GM21619 (cell line): ENCODE results near the gene HUS1B.

Source experiments
- ATAC-seq: cut with Tn5 transposase; IDR thresholded peaks from one replicate; pipeline ENCODE4 v1.9.1; 2021; ENCODE audit not compliant: unreplicated experiment

Gene HUS1B

GRCh38 chr6:624979-625378 lies 31.9 kb downstream of the HUS1B start:
- ATAC-seq = no peak

- ATAC-seq = no peak
These were observed 34.4 kb downstream of the HUS1B start for GRCh38 chr6:622462-622861.

- no peak for ATAC-seq
These were observed 35.0 kb downstream of the HUS1B start for GRCh38 chr6:621931-622330.

DNA sequence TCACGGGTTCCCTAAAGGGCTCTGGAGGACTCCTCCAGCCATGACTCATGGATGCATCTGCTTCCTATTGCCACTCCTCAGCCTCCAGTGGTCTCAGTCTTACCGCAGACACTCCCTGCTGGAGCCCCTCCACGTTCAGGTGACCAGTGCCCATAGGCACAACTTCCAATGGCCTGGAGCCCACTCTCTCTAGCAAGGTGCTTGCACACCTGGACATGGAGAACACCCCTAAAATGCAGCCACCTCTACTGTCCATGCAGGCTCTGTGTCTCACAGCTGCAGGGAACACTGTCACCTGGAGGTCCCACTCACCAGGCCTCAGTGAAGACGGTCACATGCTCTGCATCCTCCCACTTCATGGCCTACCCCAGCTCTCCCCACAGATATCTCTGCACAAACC lies 36.0 kb downstream of the HUS1B start:
- no peak for ATAC-seq

DNA sequence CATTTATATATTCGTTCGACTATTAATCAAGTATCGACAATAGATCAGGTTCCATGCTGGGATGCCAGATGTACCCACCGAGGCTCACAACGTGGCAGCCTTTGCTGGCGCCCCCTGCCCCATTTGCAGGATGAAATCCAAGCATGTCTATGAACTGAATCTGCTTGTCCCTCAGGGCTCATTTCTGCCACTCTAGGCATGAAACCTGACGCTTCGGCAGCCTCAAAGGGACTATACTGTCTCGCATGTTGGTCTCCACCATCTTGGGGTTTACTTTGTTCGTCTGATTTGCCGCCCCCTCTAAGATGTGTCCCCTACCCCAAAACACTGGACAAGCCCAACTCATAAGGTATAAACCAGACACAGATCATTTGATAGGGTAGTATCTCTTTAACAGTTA lies 36.7 kb downstream of the HUS1B start:
- no peak for ATAC-seq

DNA sequence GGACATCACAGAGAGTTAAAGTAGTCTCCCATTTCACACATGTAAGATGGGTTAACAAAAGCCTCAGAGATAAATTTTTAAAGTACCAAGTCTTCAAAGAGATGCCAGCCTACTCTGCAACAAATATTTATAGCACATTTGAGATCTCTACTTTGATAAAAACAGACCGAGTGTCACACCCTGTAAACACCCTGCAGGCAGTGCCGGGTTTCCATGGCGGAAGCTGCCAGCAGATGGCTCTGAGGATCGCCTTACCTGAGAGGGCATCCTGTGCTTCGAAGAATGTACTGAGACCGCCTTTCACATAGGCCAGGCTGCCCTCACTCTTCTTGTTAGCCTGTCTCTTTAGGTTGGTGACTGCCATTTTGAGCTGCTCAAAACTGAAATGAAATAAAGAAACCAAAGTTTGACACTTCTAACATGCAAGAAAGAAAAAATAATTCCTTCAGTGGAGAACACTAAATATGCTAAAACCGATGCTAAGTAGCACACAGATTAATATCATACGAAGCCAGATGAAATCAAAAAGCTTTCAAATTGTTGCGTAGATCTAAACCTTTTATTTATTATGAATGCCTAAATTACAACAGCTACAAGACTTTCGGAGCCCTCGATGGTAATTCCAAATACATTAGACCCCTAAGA lies 39.3 kb downstream of the HUS1B start:
- ATAC-seq = no peak

DNA sequence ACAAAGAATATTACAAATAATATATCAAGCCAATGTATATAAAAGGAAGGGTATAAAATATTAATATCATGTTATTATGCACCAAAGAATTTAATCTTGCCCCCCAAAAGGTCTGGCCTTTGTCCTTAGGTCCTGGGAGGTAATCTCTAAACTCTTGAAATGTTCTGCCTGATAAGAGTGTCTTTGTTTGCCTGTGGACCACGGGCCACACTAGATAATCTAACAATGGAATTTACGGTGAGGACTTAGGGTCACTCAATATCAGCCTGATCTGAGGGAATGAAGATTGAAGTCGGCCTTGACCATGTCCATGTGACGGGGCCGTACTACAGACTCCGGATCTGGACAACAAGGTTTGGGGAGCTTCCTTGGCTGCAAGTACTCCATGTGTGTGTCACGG lies 42.9 kb downstream of the HUS1B start:
- ATAC-seq = no peak

- no peak for ATAC-seq
These were observed 45.0 kb downstream of the HUS1B start for GRCh38 chr6:611928-612327.

DNA sequence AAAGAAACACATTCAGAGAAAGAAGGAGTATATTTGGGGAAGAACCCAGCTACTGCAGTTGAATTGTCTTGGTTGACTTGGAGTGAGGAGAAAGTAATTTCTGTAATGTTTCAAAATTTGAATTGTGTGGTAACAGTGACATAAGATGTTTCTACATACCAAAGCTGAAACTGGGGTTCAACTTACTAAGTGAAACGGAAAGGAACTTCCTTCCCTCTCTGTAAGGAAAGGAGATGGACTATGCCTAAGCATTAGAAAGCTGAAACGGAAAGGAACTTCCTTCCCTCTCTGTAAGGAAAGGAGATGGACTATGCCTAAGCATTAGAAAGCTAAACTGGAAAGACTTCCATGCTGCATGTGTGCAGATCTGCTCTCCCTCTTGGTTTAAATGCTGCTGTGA lies 46.0 kb downstream of the HUS1B start:
- no peak for ATAC-seq

DNA sequence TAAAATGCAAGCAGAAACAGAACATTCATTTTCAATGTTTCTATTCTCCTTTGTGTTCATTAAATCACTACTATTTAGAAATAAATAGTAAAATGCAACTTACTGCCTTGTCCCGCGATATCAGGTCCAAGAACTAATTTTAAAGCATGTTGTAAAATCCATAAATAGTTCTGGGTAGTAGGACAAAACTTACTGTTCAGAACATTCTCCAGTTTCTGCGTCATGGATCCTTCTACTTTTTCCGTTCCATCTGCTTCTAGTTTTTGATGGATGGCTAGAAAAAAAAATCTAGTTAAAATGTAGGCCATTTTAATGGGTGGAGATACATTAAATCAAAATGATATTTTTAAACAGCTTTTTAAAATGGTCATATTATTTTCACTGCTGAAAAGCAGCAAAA lies 47.0 kb downstream of the HUS1B start:
- no peak for ATAC-seq

DNA sequence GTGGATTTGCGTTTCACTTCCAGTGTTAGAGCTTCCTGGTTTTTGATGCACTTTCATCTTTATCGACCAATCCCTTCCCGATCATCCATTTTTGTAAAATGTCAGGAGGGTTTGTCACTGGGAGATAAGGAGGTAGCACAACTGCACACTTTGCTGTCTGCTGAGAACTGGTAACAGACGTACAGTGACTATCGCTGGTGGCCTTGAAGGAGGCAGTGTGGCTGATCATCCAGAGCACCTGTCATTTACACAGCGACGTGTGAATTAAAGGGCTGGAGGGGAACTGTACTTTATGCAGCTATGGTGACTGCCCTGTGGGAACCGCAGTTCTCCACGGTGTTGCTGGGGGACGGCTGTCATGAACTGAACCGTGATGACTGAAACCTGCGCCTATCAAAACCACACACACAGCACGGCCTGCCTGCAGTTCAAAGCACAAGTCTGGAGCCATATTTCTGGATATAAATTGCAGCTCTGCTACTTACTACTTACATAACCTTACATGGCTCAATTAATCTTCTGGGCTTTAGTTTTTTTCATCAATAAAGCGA lies 50.0 kb downstream of the HUS1B start:
- no peak for ATAC-seq
